GM12878 (cell line): ENCODE data around the gene SLITRK1. TPM values are rescaled to one million over a fixed set of nuclear protein-coding genes. Genes with fewer than 3 reads are reported as not detected.

ENCODE experiments used
- ATAC-seq: fragments of 200-7000 bp; cut with Tn5 transposase; 3 replicates; pipeline ENCODE4 v1.9.1; 2020; ENCODE audit warnings: mild to moderate bottlenecking, moderate library complexity
- BruUV-seq: library from RNA; stranded (reverse); fragments of 400-500 nt; replicated peaks from 2 replicates; lab custom pipeline; 2021; lab: Mats Ljungman, UMichigan
- CTCF ChIA-PET: fragments of 300-600 bp; sonication (Branson Sonifier 250); formaldehyde crosslinking; extraction: SDS; loops from one replicate; lab custom pipeline; 2021; ENCODE audit warnings: inconsistent platforms; lab: Yijun Ruan, JAX
- POLR2A ChIA-PET: fragments of 350-600 bp; formaldehyde crosslinking; extraction: SDS; loops from one replicate; lab custom pipeline; 2021; ENCODE audit warnings: inconsistent platforms; lab: Charles Lee
- RAD21 ChIA-PET: fragments of 300-600 bp; sonication (Branson Sonifier 250); formaldehyde crosslinking; loops from one replicate; lab custom pipeline; 2023; ENCODE audit warnings: antibody characterized with exemption; ENCODE audit not compliant: unreplicated experiment; lab: Charles Lee
- SMC1A ChIA-PET: fragments of 300-600 bp; sonication (Branson Sonifier 250); formaldehyde crosslinking; loops from one replicate; lab custom pipeline; 2023; ENCODE audit not compliant: unreplicated experiment, uncharacterized antibody; lab: Charles Lee
- DNase-seq: peaks from one replicate; pipeline ENCODE4 v3.0.0-alpha.2; 2011; ENCODE audit warnings: low read depth, low spot score
- FAIRE-seq: peaks from 3 replicates; lab custom pipeline; 2011; peaks lifted over from hg19 to GRCh38; lab: Jason Lieb, UNC
- H2AFZ ChIP-seq: 2 replicates; pipeline ENCODE4 v1.6.0; 2011; ENCODE audit warnings: low read depth, low read length, control low read depth; ENCODE audit not compliant: control insufficient read depth
- H3K27ac ChIP-seq: 2 replicates; pipeline ENCODE4 v1.5.1; 2011; ENCODE audit warnings: control low read depth; ENCODE audit not compliant: control insufficient read depth, insufficient read depth
- H3K27me3 ChIP-seq, 2 experiments: replicated peaks in 1 of 2; 2 replicates each; pipeline versions ENCODE4 v1.6.0 to v1.6.1; 2011; ENCODE audit warnings: low read length in 1 of 2; ENCODE audit not compliant: control insufficient read depth in 2 of 2, insufficient read depth in 2 of 2
- H3K36me3 ChIP-seq, 2 experiments: 2 replicates each; pipeline ENCODE4 v1.5.1; 2011; ENCODE audit warnings: low read length in 1 of 2; ENCODE audit not compliant: control insufficient read depth in 2 of 2, insufficient read depth in 2 of 2
- H3K4me1 ChIP-seq: 2 replicates; pipeline ENCODE4 v1.6.1; 2011; ENCODE audit warnings: mild to moderate bottlenecking, low read length, moderate library complexity, mixed read lengths; ENCODE audit not compliant: control insufficient read depth, insufficient read depth
- H3K4me2 ChIP-seq: 2 replicates; pipeline ENCODE4 v1.6.0; 2011; ENCODE audit warnings: control low read depth; ENCODE audit not compliant: control insufficient read depth, insufficient read depth
- H3K4me3 ChIP-seq: fragments of 200-600 bp; sonication (generic); 2 replicates; pipeline ENCODE4 v1.5.1; 2016
- H3K79me2 ChIP-seq: 2 replicates; pipeline ENCODE4 v1.6.0; 2011; ENCODE audit warnings: low read length; ENCODE audit not compliant: control insufficient read depth, insufficient read depth
- H3K9ac ChIP-seq: 2 replicates; pipeline ENCODE4 v1.8.0; 2011; ENCODE audit warnings: low read length, control low read depth, mixed read lengths; ENCODE audit not compliant: control insufficient read depth, insufficient read depth
- H3K9me3 ChIP-seq: replicated peaks from 3 replicates; pipeline ENCODE4 v1.5.1; 2011; ENCODE audit warnings: mild to moderate bottlenecking, low read length; ENCODE audit not compliant: control insufficient read depth, insufficient read depth
- H4K20me1 ChIP-seq: 2 replicates; pipeline ENCODE4 v1.6.0; 2011; ENCODE audit not compliant: control insufficient read depth, insufficient read depth
- BACH1 ChIP-seq: fragments of 450-650 bp; IDR thresholded peaks from 2 replicates; pipeline ENCODE4 v1.6.1; 2017; ENCODE audit warnings: mild to moderate bottlenecking, borderline replicate concordance
- GABPA ChIP-seq: IDR thresholded peaks from 2 replicates; pipeline ENCODE4 v1.6.1; 2014; ENCODE audit warnings: antibody characterized with exemption, low read depth, mild to moderate bottlenecking, inconsistent platforms
- KLF5 ChIP-seq: fragments of 450-650 bp; IDR thresholded peaks from 2 replicates; pipeline ENCODE4 v1.6.1; 2014; ENCODE audit warnings: mild to moderate bottlenecking; ENCODE audit not compliant: partially characterized antibody
- SMAD1 ChIP-seq: fragments of 450-650 bp; IDR thresholded peaks from 2 replicates; pipeline ENCODE4 v1.6.1; 2018; ENCODE audit warnings: mild to moderate bottlenecking, low read depth; ENCODE audit not compliant: partially characterized antibody
- STAT3 ChIP-seq: IDR thresholded peaks from 2 replicates; pipeline ENCODE4 v1.6.1; 2011; ENCODE audit warnings: low read depth, low read length, improper control_type of control experiment
- WRNIP1 ChIP-seq: IDR thresholded peaks from 2 replicates; pipeline ENCODE4 v1.6.1; 2011; ENCODE audit warnings: low read depth, low read length, improper control_type of control experiment, borderline replicate concordance
- ZNF384 ChIP-seq: IDR thresholded peaks from 2 replicates; pipeline ENCODE4 v1.6.1; 2012; ENCODE audit warnings: low read depth, mild to moderate bottlenecking, low read length, improper control_type of control experiment, borderline replicate concordance
- ZZZ3 ChIP-seq: IDR thresholded peaks from 2 replicates; pipeline ENCODE4 v1.6.1; 2011; ENCODE audit warnings: low read depth; ENCODE audit not compliant: control insufficient read depth, insufficient read length
- WGBS: methylation state at CpG from one replicate; pipeline ENCODE4 v1.1.6; 2016; ENCODE audit warnings: low lambda C conversion rate; ENCODE audit not compliant: insufficient replicate concordance, insufficient coverage; ENCODE audit errors: missing lambda C conversion rate; 5-methylcytosine and 5-hydroxymethylcytosine counted together
- in situ Hi-C: fragments of 300-500 bp; cut with MboI; formaldehyde crosslinking; loops from 9 replicates; pipeline ENCODE4 v1.14.3; 2018; ENCODE audit warnings: mixed read lengths
- intact Hi-C: fragments of 100-400 bp; cut with micrococcal nuclease; formaldehyde crosslinking; loops from one replicate; pipeline ENCODE4 v1.14.2; 2022; ENCODE audit not compliant: unreplicated experiment
- polyA plus RNA-seq, 11 experiments: library from polyadenylated mRNA; depleted of rRNA in 4 of 11; unstranded in 6 of 11; stranded (reverse) in 5 of 11; fragments of >200 nt; fragmentation: Nextera tagmentation in 4 of 11; fragmentation: Illumina TruSeq in 1 of 11; extraction: Ambion mirVana in 4 of 11; extraction: Trizol in 1 of 11; gene quantifications; 1 replicate in 1 of 11; 2 replicates in 10 of 11; pipeline versions ENCODE4 v1.2.1 to v1.2.3, GENCODE V29; 2011 to 2016; ENCODE audit warnings: inconsistent platforms in 2 of 11, missing spikeins in 2 of 11, low read depth in 1 of 11
- total RNA-seq, 4 experiments: library from RNA; depleted of rRNA in 3 of 4; stranded (reverse); fragments of >200 nt in 3 of 4; fragmentation: Illumina TruSeq in 1 of 4; extraction: Trizol in 1 of 4; gene quantifications; 2 replicates each; pipeline versions ENCODE4 v1.2.1 to v1.2.3, GENCODE V29; 2013 to 2021
- TF ChIP-seq, protein P1 (sequence below): fragments of 450-650 bp; formaldehyde crosslinking; IDR thresholded peaks from 2 replicates; pipeline ENCODE4 v1.4.0; 2022; ENCODE audit warnings: mild to moderate bottlenecking, moderate library complexity
- TF ChIP-seq, protein P2 (sequence below): fragments of 150-350 bp; IDR thresholded peaks from 2 replicates; pipeline ENCODE4 v1.6.1; 2014; ENCODE audit warnings: mild to moderate bottlenecking, low read depth, low read length
- TF ChIP-seq, protein P3 (sequence below): IDR thresholded peaks from 2 replicates; pipeline ENCODE4 v1.6.1; 2012; ENCODE audit warnings: low read depth, low read length, improper control_type of control experiment
- TF ChIP-seq, protein P4 (sequence below): IDR thresholded peaks from 2 replicates; pipeline ENCODE4 v1.6.1; 2012; ENCODE audit warnings: low read depth, low read length, improper control_type of control experiment
- TF ChIP-seq, protein P5 (sequence below): fragments of 450-650 bp; formaldehyde crosslinking; IDR thresholded peaks from 2 replicates; pipeline ENCODE4 v1.5.0; 2022; ENCODE audit warnings: mild to moderate bottlenecking, missing genetic modification characterization

Gene SLITRK1
- total and polyA plus RNA-seq, 10 of the 15 experiments (the other 5 are each of a cell fraction or from before 2014, with no cell fraction given): 0.03 to 0.78 (median 0.26) TPM

DNA sequence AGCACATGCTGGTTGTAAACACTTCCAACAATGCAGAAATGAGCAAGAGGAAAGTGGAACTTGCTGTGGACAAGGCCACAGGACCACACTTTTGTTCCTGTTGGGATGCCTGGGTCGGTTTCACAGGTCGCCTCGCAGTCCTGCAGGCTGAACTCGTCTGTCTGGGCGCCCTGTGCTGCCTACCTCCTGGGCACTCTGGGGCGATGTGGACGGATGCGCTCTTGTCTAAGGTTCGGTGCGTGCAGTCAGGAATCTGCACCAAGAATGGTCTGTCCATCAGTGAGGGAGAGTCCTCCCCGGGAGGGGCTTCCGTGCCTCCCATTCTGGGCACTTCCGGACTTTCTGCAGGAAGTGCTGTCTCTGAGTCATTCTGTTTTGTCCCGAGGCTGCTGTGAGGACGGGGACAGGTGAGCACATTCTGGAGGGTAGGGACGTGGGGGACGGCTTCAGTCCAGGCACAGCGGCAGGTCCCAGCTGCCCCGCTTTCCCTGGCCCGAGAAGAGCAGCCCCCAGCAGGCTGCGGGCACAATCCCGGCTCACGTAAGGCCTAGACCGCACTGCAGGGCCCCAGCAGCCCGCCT lies 24.1 kb upstream of the SLITRK1 start (continued):
- TF ChIP-seq, protein P1, sequence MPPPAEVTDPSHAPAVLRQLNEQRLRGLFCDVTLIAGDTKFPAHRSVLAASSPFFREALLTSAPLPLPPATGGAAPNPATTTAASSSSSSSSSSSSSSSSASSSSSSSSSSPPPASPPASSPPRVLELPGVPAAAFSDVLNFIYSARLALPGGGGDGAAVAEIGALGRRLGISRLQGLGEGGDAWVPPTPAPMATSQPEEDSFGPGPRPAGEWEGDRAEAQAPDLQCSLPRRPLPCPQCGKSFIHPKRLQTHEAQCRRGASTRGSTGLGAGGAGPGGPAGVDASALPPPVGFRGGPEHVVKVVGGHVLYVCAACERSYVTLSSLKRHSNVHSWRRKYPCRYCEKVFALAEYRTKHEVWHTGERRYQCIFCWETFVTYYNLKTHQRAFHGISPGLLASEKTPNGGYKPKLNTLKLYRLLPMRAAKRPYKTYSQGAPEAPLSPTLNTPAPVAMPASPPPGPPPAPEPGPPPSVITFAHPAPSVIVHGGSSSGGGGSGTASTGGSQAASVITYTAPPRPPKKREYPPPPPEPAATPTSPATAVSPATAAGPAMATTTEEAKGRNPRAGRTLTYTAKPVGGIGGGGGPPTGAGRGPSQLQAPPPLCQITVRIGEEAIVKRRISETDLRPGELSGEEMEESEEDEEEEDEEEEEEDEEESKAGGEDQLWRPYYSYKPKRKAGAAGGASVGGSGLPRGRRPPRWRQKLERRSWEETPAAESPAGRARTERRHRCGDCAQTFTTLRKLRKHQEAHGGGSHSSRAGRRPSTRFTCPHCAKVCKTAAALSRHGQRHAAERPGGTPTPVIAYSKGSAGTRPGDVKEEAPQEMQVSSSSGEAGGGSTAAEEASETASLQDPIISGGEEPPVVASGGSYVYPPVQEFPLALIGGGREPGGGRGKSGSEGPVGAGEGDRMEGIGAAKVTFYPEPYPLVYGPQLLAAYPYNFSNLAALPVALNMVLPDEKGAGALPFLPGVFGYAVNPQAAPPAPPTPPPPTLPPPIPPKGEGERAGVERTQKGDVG (CRISPR knock-in tag): no peak
- TF ChIP-seq ZZZ3 (no peak), WRNIP1 (no peak), KLF5 (no peak)

DNA sequence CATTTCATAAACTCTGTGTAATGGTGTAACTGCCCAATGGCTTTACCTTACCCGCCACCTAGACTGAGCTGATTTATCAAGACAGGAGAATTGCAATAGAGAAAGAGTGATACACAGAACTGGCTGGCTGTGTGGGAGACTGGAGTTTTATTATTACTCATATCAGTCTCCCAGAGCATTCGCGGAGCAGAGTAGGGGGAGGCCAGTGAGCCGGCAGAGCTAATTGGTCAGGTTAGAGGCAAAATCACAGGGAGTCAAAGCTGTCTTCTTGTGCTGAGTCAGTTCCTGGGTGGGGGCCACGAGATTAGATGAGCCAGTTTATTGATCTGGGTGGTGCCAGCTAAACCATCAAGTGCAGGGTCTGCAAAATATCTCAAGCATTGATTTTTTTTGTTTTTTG lies 23.4 kb upstream of the SLITRK1 start:
- FAIRE-seq (no peak), DNase-seq (no peak), ATAC-seq (peak; percentile 60)
- Histone ChIP-seq H3K36me3 (no peaks in the 10 kb centered on the region), H4K20me1 (no peaks in the 10 kb centered on the region), H3K4me3 (no peak overlapping the region), H2AFZ (no peak overlapping the region), H3K4me2 (no peak overlapping the region), H3K79me2 (no peaks in the 10 kb centered on the region), H3K9me3 (no peaks in the 10 kb centered on the region; the same call in 2 of the 3 replicates), H3K27me3 (no peaks in the 10 kb centered on the region), H3K9ac (no peak overlapping the region), H3K27ac (no peak overlapping the region), H3K4me1 (no peaks in the 10 kb centered on the region)
- BruUV-seq: no TSS peak
- ChIA-PET POLR2A (no interaction called here), CTCF (no interaction called here), RAD21 (no interaction called here), SMC1A (interaction anchor here (0.7 to 1.0 kb wide), 2 partner anchors 8 to 565 kb away, joined by 3 read pairs; no protein-coding TSS in a partner anchor)
- WGBS: 48% methylated on average over 5 of the region's 5 CpGs
- in situ Hi-C loops (no loop called here), intact Hi-C loops (no loop called here)
- TF ChIP-seq, protein P2, sequence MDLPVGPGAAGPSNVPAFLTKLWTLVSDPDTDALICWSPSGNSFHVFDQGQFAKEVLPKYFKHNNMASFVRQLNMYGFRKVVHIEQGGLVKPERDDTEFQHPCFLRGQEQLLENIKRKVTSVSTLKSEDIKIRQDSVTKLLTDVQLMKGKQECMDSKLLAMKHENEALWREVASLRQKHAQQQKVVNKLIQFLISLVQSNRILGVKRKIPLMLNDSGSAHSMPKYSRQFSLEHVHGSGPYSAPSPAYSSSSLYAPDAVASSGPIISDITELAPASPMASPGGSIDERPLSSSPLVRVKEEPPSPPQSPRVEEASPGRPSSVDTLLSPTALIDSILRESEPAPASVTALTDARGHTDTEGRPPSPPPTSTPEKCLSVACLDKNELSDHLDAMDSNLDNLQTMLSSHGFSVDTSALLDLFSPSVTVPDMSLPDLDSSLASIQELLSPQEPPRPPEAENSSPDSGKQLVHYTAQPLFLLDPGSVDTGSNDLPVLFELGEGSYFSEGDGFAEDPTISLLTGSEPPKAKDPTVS: no peak
- TF ChIP-seq GABPA: no peak
- TF ChIP-seq, protein P3, sequence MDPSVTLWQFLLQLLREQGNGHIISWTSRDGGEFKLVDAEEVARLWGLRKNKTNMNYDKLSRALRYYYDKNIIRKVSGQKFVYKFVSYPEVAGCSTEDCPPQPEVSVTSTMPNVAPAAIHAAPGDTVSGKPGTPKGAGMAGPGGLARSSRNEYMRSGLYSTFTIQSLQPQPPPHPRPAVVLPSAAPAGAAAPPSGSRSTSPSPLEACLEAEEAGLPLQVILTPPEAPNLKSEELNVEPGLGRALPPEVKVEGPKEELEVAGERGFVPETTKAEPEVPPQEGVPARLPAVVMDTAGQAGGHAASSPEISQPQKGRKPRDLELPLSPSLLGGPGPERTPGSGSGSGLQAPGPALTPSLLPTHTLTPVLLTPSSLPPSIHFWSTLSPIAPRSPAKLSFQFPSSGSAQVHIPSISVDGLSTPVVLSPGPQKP: no peak
- no peak for TF ChIP-seq ZNF384
- TF ChIP-seq, protein P4, sequence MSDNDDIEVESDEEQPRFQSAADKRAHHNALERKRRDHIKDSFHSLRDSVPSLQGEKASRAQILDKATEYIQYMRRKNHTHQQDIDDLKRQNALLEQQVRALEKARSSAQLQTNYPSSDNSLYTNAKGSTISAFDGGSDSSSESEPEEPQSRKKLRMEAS: no peak
- TF ChIP-seq SMAD1: no peak
- TF ChIP-seq, protein P5, sequence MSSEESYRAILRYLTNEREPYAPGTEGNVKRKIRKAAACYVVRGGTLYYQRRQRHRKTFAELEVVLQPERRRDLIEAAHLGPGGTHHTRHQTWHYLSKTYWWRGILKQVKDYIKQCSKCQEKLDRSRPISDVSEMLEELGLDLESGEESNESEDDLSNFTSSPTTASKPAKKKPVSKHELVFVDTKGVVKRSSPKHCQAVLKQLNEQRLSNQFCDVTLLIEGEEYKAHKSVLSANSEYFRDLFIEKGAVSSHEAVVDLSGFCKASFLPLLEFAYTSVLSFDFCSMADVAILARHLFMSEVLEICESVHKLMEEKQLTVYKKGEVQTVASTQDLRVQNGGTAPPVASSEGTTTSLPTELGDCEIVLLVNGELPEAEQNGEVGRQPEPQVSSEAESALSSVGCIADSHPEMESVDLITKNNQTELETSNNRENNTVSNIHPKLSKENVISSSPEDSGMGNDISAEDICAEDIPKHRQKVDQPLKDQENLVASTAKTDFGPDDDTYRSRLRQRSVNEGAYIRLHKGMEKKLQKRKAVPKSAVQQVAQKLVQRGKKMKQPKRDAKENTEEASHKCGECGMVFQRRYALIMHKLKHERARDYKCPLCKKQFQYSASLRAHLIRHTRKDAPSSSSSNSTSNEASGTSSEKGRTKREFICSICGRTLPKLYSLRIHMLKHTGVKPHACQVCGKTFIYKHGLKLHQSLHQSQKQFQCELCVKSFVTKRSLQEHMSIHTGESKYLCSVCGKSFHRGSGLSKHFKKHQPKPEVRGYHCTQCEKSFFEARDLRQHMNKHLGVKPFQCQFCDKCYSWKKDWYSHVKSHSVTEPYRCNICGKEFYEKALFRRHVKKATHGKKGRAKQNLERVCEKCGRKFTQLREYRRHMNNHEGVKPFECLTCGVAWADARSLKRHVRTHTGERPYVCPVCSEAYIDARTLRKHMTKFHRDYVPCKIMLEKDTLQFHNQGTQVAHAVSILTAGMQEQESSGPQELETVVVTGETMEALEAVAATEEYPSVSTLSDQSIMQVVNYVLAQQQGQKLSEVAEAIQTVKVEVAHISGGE (CRISPR knock-in tag): no peak
- no peak for TF ChIP-seq STAT3
- TF ChIP-seq BACH1: no peak
